GM23338 (cell line): ENCODE data around the gene GRIN3B. TPM values are rescaled to one million over a fixed set of nuclear protein-coding genes. Genes with fewer than 3 reads are reported as not detected.

ENCODE experiments used
- ATAC-seq: fragments of 200-7000 bp; cut with Tn5 transposase; 3 replicates; pipeline ENCODE4 v1.9.1; 2020
- DNase-seq: peaks from one replicate; pipeline ENCODE4 v3.0.0-alpha.2; 2015; ENCODE audit warnings: low spot score
- H2AFZ ChIP-seq: fragments of 200-600 bp; sonication (generic); 2 replicates; pipeline ENCODE4 v1.8.0; 2016; ENCODE audit warnings: antibody characterized with exemption, mild to moderate bottlenecking, moderate library complexity
- H3F3A ChIP-seq: fragments of 200-600 bp; sonication (generic); replicated peaks from 2 replicates; pipeline ENCODE4 v1.8.0; 2017; ENCODE audit warnings: antibody characterized with exemption, mixed run types, low read depth
- H3K27ac ChIP-seq: fragments of 200-600 bp; sonication (generic); 2 replicates; pipeline ENCODE4 v1.6.1; 2016; ENCODE audit warnings: low read depth
- H3K27me3 ChIP-seq: fragments of 200-600 bp; sonication (generic); 2 replicates; pipeline ENCODE4 v1.8.0; 2016; ENCODE audit warnings: mild to moderate bottlenecking, mixed run types, moderate library complexity; ENCODE audit not compliant: insufficient read depth
- H3K36me3 ChIP-seq: fragments of 200-600 bp; sonication (generic); 2 replicates; pipeline ENCODE4 v1.8.0; 2016; ENCODE audit warnings: mild to moderate bottlenecking; ENCODE audit not compliant: insufficient read depth
- H3K4me1 ChIP-seq: fragments of 200-600 bp; sonication (generic); 2 replicates; pipeline ENCODE4 v1.8.0; 2016; ENCODE audit warnings: mild to moderate bottlenecking, moderate library complexity; ENCODE audit not compliant: insufficient read depth
- H3K4me2 ChIP-seq: fragments of 200-600 bp; sonication (generic); 2 replicates; pipeline ENCODE4 v1.7.1; 2017; ENCODE audit warnings: mixed run types
- H3K4me3 ChIP-seq: fragments of 200-600 bp; sonication (generic); 2 replicates; pipeline ENCODE4 v1.6.1; 2016; ENCODE audit warnings: mixed run types
- H3K79me2 ChIP-seq: fragments of 200-600 bp; sonication (generic); replicated peaks from 2 replicates; pipeline ENCODE4 v1.8.0; 2017; ENCODE audit warnings: mild to moderate bottlenecking; ENCODE audit not compliant: insufficient read depth
- H3K9me2 ChIP-seq: fragments of 200-600 bp; sonication (generic); 2 replicates; pipeline ENCODE4 v1.8.0; 2017; ENCODE audit not compliant: insufficient read depth
- H4K20me1 ChIP-seq: fragments of 200-600 bp; sonication (generic); replicated peaks from 2 replicates; pipeline ENCODE4 v1.8.0; 2017; ENCODE audit warnings: mild to moderate bottlenecking; ENCODE audit not compliant: insufficient read depth
- H3K27ac Mint-ChIP-seq: 2 replicates; pipeline ENCODE4 v1.8.0; 2020; ENCODE audit warnings: inconsistent platforms, mild to moderate bottlenecking, moderate library complexity, mixed read lengths
- H3K27me3 Mint-ChIP-seq: 3 replicates; pipeline ENCODE4 v1.8.0; 2022; ENCODE audit warnings: low read depth, mild to moderate bottlenecking, moderate library complexity, mixed read lengths, inconsistent platforms; ENCODE audit not compliant: insufficient read depth, poor library complexity
- H3K36me3 Mint-ChIP-seq: 3 replicates; pipeline ENCODE4 v1.8.0; 2021; ENCODE audit warnings: low read depth, mild to moderate bottlenecking, inconsistent platforms, moderate library complexity, mixed read lengths
- H3K4me1 Mint-ChIP-seq: 3 replicates; pipeline ENCODE4 v1.8.0; 2020; ENCODE audit warnings: mild to moderate bottlenecking, inconsistent platforms, mixed read lengths
- H3K4me3 Mint-ChIP-seq: 3 replicates; pipeline ENCODE4 v1.8.0; 2021; ENCODE audit warnings: moderate library complexity, mild to moderate bottlenecking, inconsistent platforms, mixed read lengths
- H3K9me3 Mint-ChIP-seq: 3 replicates; pipeline ENCODE4 v1.8.0; 2020; ENCODE audit warnings: moderate library complexity, mild to moderate bottlenecking, inconsistent platforms, mixed read lengths
- CREB1 ChIP-seq: fragments of 250-450 bp; sonication (Bioruptor Pico); IDR thresholded peaks from 2 replicates; pipeline ENCODE4 v1.5.0; 2020; ENCODE audit warnings: low read depth, mild to moderate bottlenecking, moderate library complexity
- CTCF ChIP-seq, 2 experiments: fragments of 200-600 bp in 1 of 2; sonication (generic) in 1 of 2; conservative IDR thresholded peaks; 2 replicates each; pipeline versions ENCODE4 v1.5.1 to v1.6.1; 2016 to 2017; ENCODE audit warnings: antibody characterized with exemption in 2 of 2, low read depth in 2 of 2, mild to moderate bottlenecking in 2 of 2, moderate library complexity in 1 of 2
- EZH2 ChIP-seq: fragments of 200-600 bp; sonication (generic); IDR thresholded peaks from one replicate; pipeline ENCODE4 v1.8.0; 2017; ENCODE audit warnings: antibody characterized with exemption, mild to moderate bottlenecking, low read depth; ENCODE audit not compliant: unreplicated experiment
- EZH2phosphoT487 ChIP-seq: fragments of 200-600 bp; sonication (generic); IDR thresholded peaks from one replicate; pipeline ENCODE4 v1.8.1; 2018; ENCODE audit warnings: antibody characterized with exemption; ENCODE audit not compliant: unreplicated experiment
- JUNB ChIP-seq: IDR thresholded peaks from one replicate; pipeline ENCODE4 v1.6.1; 2016; ENCODE audit warnings: antibody characterized with exemption; ENCODE audit not compliant: unreplicated experiment
- NANOG ChIP-seq: IDR thresholded peaks from 2 replicates; pipeline ENCODE4 v1.6.1; 2016; ENCODE audit warnings: antibody characterized with exemption, borderline replicate concordance
- POLR2AphosphoS5 ChIP-seq: IDR thresholded peaks from 2 replicates; pipeline ENCODE4 v1.6.1; 2016; ENCODE audit warnings: antibody characterized with exemption, low read depth
- REST ChIP-seq: IDR thresholded peaks from one replicate; pipeline ENCODE4 v1.6.1; 2018; ENCODE audit warnings: antibody characterized with exemption; ENCODE audit not compliant: unreplicated experiment
- STAT1 ChIP-seq: IDR thresholded peaks from one replicate; pipeline ENCODE4 v1.6.1; 2016; ENCODE audit warnings: antibody characterized with exemption; ENCODE audit not compliant: unreplicated experiment
- polyA plus RNA-seq: library from polyadenylated mRNA; unstranded; fragments of >200 nt; fragmentation: Nextera tagmentation; extraction: Ambion mirVana; gene quantifications from 2 replicates; pipeline ENCODE4 v1.2.1, GENCODE V29; 2016
- total RNA-seq: library from RNA; depleted of rRNA; stranded (reverse); fragments of >200 nt; shearing (Covaris generic); gene quantifications from 2 replicates; pipeline ENCODE4 v1.2.3, GENCODE V29; 2014
- TF ChIP-seq, protein P1 (sequence below): IDR thresholded peaks from 2 replicates; pipeline ENCODE4 v1.6.1; 2016; ENCODE audit warnings: antibody characterized with exemption

The GRIN3B gene
- total and polyA plus RNA-seq, 2 experiments from 2014 or later = 0.11 to 2.8 TPM

GRCh38 chr19:1015782-1016646 is 15.8 kb downstream of the GRIN3B start:
- Histone ChIP-seq H2AFZ (no peak overlapping the region), H3K36me3 (no peaks in the 10 kb centered on the region), H4K20me1 (peaks cover 24% of the 10 kb centered on the region), H3K79me2 (peaks cover 72% of the 10 kb centered on the region), H3K27me3 (no peaks in the 10 kb centered on the region), H3K4me2 (peak overlapping the region; percentile 64; the same call in 1 of the 2 replicates), H3K4me1 (peaks cover 8% of the 10 kb centered on the region; the same call in 1 of the 2 replicates), H3K9me2 (no peaks in the 10 kb centered on the region), H3K4me3 (0 out of 2 replicates have a peak overlapping the region, but pooled peaks have one; percentile 28), H3K27ac (peak overlapping the region; percentile 66; the same call in 1 of the 2 replicates), H3F3A (0 out of 2 replicates have a peak, but pooled peaks cover 7% of the 10 kb centered on the region)
- TF ChIP-seq REST (no peak), STAT1 (no peak), POLR2AphosphoS5 (no peak), NANOG (no peak)
- Mint-ChIP-seq H3K4me3 (peak overlapping the region; percentile 43; the same call in 1 of the 3 replicates), H3K4me1 (peaks cover 26% of the 10 kb centered on the region), H3K36me3 (peaks cover 3% of the 10 kb centered on the region; the same call in 2 of the 3 replicates), H3K27me3 (peaks cover 6% of the 10 kb centered on the region), H3K27ac (peak overlapping the region; percentile 52; the same call in 1 of the 2 replicates), H3K9me3 (no peaks in the 10 kb centered on the region)
- ATAC-seq = peak; percentile 33
- peak; percentile 65 for DNase-seq

GRCh38 chr19:1016647-1017114 is 16.5 kb downstream of the GRIN3B start:
- Mint-ChIP-seq H3K27ac (peak overlapping the region; percentile 83; the same call in 1 of the 2 replicates), H3K36me3 (peaks cover 3% of the 10 kb centered on the region; the same call in 2 of the 3 replicates), H3K4me1 (peaks cover 26% of the 10 kb centered on the region), H3K9me3 (peaks cover 3% of the 10 kb centered on the region; the same call in 2 of the 3 replicates), H3K27me3 (peaks cover 13% of the 10 kb centered on the region), H3K4me3 (peak overlapping the region; percentile 38; the same call in 2 of the 3 replicates)
- Histone ChIP-seq H3K9me2 (no peaks in the 10 kb centered on the region), H3K36me3 (no peaks in the 10 kb centered on the region), H2AFZ (no peak overlapping the region), H3K4me2 (peak overlapping the region; percentile 64; the same call in 1 of the 2 replicates), H3K4me3 (no peak overlapping the region), H3K27ac (peak overlapping the region; percentile 76; the same call in 1 of the 2 replicates), H3K79me2 (peaks cover 72% of the 10 kb centered on the region), H3F3A (0 out of 2 replicates have a peak, but pooled peaks cover 7% of the 10 kb centered on the region), H3K4me1 (peaks cover 8% of the 10 kb centered on the region; the same call in 1 of the 2 replicates), H4K20me1 (peaks cover 24% of the 10 kb centered on the region), H3K27me3 (no peaks in the 10 kb centered on the region)
- ATAC-seq (peak; percentile 2; the same call in 2 of the 3 replicates), DNase-seq (no peak)
- TF ChIP-seq, protein P1, sequence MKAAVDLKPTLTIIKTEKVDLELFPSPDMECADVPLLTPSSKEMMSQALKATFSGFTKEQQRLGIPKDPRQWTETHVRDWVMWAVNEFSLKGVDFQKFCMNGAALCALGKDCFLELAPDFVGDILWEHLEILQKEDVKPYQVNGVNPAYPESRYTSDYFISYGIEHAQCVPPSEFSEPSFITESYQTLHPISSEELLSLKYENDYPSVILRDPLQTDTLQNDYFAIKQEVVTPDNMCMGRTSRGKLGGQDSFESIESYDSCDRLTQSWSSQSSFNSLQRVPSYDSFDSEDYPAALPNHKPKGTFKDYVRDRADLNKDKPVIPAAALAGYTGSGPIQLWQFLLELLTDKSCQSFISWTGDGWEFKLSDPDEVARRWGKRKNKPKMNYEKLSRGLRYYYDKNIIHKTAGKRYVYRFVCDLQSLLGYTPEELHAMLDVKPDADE = no peak
- TF ChIP-seq STAT1 (no peak), CTCF (conservative IDR thresholded peaks at IDR 0.05; ENCODE audit: low read depth in 2 of 2) (no peak), EZH2phosphoT487 (no peak), JUNB (no peak), CREB1 (CRISPR knock-in tag) (no peak), REST (no peak), NANOG (no peak), EZH2 (no peak)
